OCI-LY1 (cell line): ENCODE data around the gene IRF5.

Experiments used
- CTCF ChIP-seq: fragments of 200-600 bp; sonication (generic), shearing (Covaris generic); IDR thresholded peaks from 2 replicates; pipeline ENCODE4 v1.5.1; 2017; ENCODE audit warnings: mild to moderate bottlenecking, antibody characterized with exemption, low read length, moderate library complexity, mixed read lengths
- EZH2 ChIP-seq: fragments of 200-600 bp; sonication (generic), shearing (Covaris generic); IDR thresholded peaks from 2 replicates; pipeline ENCODE4 v1.8.0; 2017; ENCODE audit warnings: borderline replicate concordance, mixed run types, mild to moderate bottlenecking, antibody characterized with exemption, low read length, moderate library complexity, mixed read lengths

- TF ChIP-seq CTCF (no peak), EZH2 (no peak)
These were observed 21.6 kb downstream of the IRF5 start for GRCh38 chr7:128959296-128959695.
